ENCODE data around the gene SRRM3.

- TF ChIP-seq CTCF (IDR thresholded peaks at IDR 0.05 in 8 of 11, conservative IDR thresholded peaks at IDR 0.05 in 3 of 11) = no peak
- TF ChIP-seq POLR2A (IDR thresholded peaks at IDR 0.05) = no peak
Observed at GRCh38 chr7:76155938-76156337, 45.8 kb upstream of the SRRM3 start.
